GM18526 (cell line): ENCODE results near the gene EMC6.

Experiments
- POLR2A ChIP-seq: IDR thresholded peaks from 3 replicates; pipeline ENCODE4 v1.6.1; 2011; ENCODE audit not compliant: insufficient read length; ENCODE audit errors: extremely low read depth

The EMC6 gene

GRCh38 chr17:3668279-3669084, at the start of gene EMC6, which contains the start of gene TAX1BP3:
TSS of gene EMC6 (plus strand) at chr17:3668812. CDS start at chr17:3669147, 335 bp downstream.
TSS of gene TAX1BP3 (minus strand) at chr17:3668578. CDS start at chr17:3668526, 52 bp downstream.
- peak; percentile 90 for TF ChIP-seq POLR2A

- no peak for TF ChIP-seq POLR2A
Measured at GRCh38 chr17:3621146-3621720, 47.4 kb upstream of the EMC6 start.

GRCh38 chr17:3622977-3623594, 45.5 kb upstream of the EMC6 start:
- no peak for TF ChIP-seq POLR2A

- no peak for TF ChIP-seq POLR2A
Measured at GRCh38 chr17:3626831-3627768, 41.5 kb upstream of the EMC6 start.

- no peak for TF ChIP-seq POLR2A
Measured at GRCh38 chr17:3627769-3628167, 40.8 kb upstream of the EMC6 start.

GRCh38 chr17:3630781-3631180, 37.8 kb upstream of the EMC6 start:
- TF ChIP-seq POLR2A, result no peak

GRCh38 chr17:3632287-3632686, 36.3 kb upstream of the EMC6 start:
- no peak for TF ChIP-seq POLR2A

GRCh38 chr17:3635474-3636153, 33.0 kb upstream of the EMC6 start:
- no peak for TF ChIP-seq POLR2A

- peak; percentile 86 for TF ChIP-seq POLR2A
Measured at GRCh38 chr17:3636154-3636907, 32.3 kb upstream of the EMC6 start, which contains the start of the genes CTNS and SHPK. TSS of gene CTNS (plus strand) at chr17:3636760. CDS start at chr17:3640207, 3,447 bp downstream. TSS of gene SHPK (minus strand) at chr17:3636250. CDS start at chr17:3636219, 31 bp downstream.

GRCh38 chr17:3636908-3637373, 31.7 kb upstream of the EMC6 start:
- no peak for TF ChIP-seq POLR2A

- no peak for TF ChIP-seq POLR2A
Measured at GRCh38 chr17:3639981-3640596, 28.5 kb upstream of the EMC6 start.

- no peak for TF ChIP-seq POLR2A
Measured at GRCh38 chr17:3641014-3641413, 27.6 kb upstream of the EMC6 start.
